Osteoblast (primary cell): ENCODE measurements around the gene MCRS1. TPM values are rescaled to one million over a fixed set of nuclear protein-coding genes. Genes with fewer than 3 reads are reported as not detected.

ENCODE experiments used
- DNase-seq: peaks from one replicate; pipeline ENCODE4 v3.0.0; 2011; ENCODE audit warnings: low spot score, mixed read lengths; ENCODE audit not compliant: insufficient read length; ENCODE audit errors: missing footprints
- H2AFZ ChIP-seq: 2 replicates; pipeline ENCODE4 v1.6.0; 2011; ENCODE audit warnings: mild to moderate bottlenecking, low read length
- H3K27ac ChIP-seq: 2 replicates; pipeline ENCODE4 v1.5.1; 2011; ENCODE audit warnings: mild to moderate bottlenecking, low read depth, low read length, moderate library complexity
- H3K27me3 ChIP-seq: 2 replicates; pipeline ENCODE4 v1.6.0; 2012; ENCODE audit warnings: mild to moderate bottlenecking, control low read depth, inconsistent platforms, low read length, moderate library complexity; ENCODE audit not compliant: insufficient read depth
- H3K36me3 ChIP-seq: 2 replicates; pipeline ENCODE4 v1.5.1; 2011; ENCODE audit warnings: mild to moderate bottlenecking, low read length, control low read depth, moderate library complexity; ENCODE audit not compliant: insufficient read depth
- H3K4me1 ChIP-seq: 2 replicates; pipeline ENCODE4 v1.5.1; 2011; ENCODE audit warnings: mild to moderate bottlenecking, low read length, control low read depth, moderate library complexity; ENCODE audit not compliant: insufficient read depth
- H3K4me2 ChIP-seq: 2 replicates; pipeline ENCODE4 v1.6.0; 2011; ENCODE audit warnings: mild to moderate bottlenecking, low read length; ENCODE audit not compliant: insufficient read depth
- H3K4me3 ChIP-seq: fragments of 200-600 bp; sonication (generic); 3 replicates; pipeline ENCODE4 v1.5.1; 2012; ENCODE audit warnings: mild to moderate bottlenecking, low read length, inconsistent platforms; ENCODE audit not compliant: insufficient read depth
- H3K79me2 ChIP-seq: 2 replicates; pipeline ENCODE4 v1.6.0; 2012; ENCODE audit warnings: mild to moderate bottlenecking, low read length, control low read depth, inconsistent platforms; ENCODE audit not compliant: insufficient read depth
- H3K9me3 ChIP-seq: 2 replicates; pipeline ENCODE4 v1.5.1; 2011; ENCODE audit warnings: low read depth, low read length, control low read depth
- H4K20me1 ChIP-seq: 2 replicates; pipeline ENCODE4 v1.6.0; 2012; ENCODE audit warnings: mild to moderate bottlenecking, low read length, control low read depth; ENCODE audit not compliant: insufficient read depth
- CTCF ChIP-seq: IDR thresholded peaks from 2 replicates; pipeline ENCODE4 v1.5.1; 2011; ENCODE audit warnings: mild to moderate bottlenecking, low read depth, low read length, moderate library complexity; ENCODE audit errors: extremely low read depth
- total RNA-seq: library from RNA; depleted of rRNA; stranded (reverse); fragments of >200 nt; gene quantifications from 2 replicates; pipeline ENCODE4 v1.2.3, GENCODE V29; 2012

MCRS1 gene
- total RNA-seq, 1 donor = 56.5 TPM

GRCh38 chr12:49521389-49521788, 46.6 kb downstream of the MCRS1 start:
- H3K4me2 ChIP-seq = no peak overlapping the region
- H3K9me3 ChIP-seq = no peaks in the 10 kb centered on the region
- TF ChIP-seq CTCF = no peak
- H2AFZ ChIP-seq = no peak overlapping the region
- no peak for DNase-seq
- no peak overlapping the region for H3K27ac ChIP-seq
- H3K27me3 ChIP-seq = no peaks in the 10 kb centered on the region
- no peak overlapping the region for H3K4me3 ChIP-seq
- H3K79me2 ChIP-seq = no peaks in the 10 kb centered on the region
- H3K4me1 ChIP-seq = peaks cover 10% of the 10 kb centered on the region
- no peaks in the 10 kb centered on the region for H4K20me1 ChIP-seq
- H3K36me3 ChIP-seq = peaks cover 29% of the 10 kb centered on the region

GRCh38 chr12:49519574-49519936, 48.4 kb downstream of the MCRS1 start:
- Histone ChIP-seq H3K27me3 (no peaks in the 10 kb centered on the region), H3K27ac (no peak overlapping the region), H3K4me1 (peaks cover 16% of the 10 kb centered on the region), H4K20me1 (no peaks in the 10 kb centered on the region), H3K4me3 (no peak overlapping the region), H3K36me3 (peaks cover 11% of the 10 kb centered on the region), H3K4me2 (no peak overlapping the region), H2AFZ (no peak overlapping the region), H3K79me2 (no peaks in the 10 kb centered on the region), H3K9me3 (no peaks in the 10 kb centered on the region)
- DNase-seq = no peak
- no peak for TF ChIP-seq CTCF

- Histone ChIP-seq H3K27ac (no peak overlapping the region), H3K4me1 (peaks cover 16% of the 10 kb centered on the region), H3K4me2 (no peak overlapping the region), H4K20me1 (no peaks in the 10 kb centered on the region), H3K27me3 (no peaks in the 10 kb centered on the region), H3K9me3 (no peaks in the 10 kb centered on the region), H3K79me2 (no peaks in the 10 kb centered on the region), H3K4me3 (no peak overlapping the region), H3K36me3 (peaks cover 10% of the 10 kb centered on the region), H2AFZ (no peak overlapping the region)
- peak; percentile 72 for DNase-seq
- TF ChIP-seq CTCF = no peak
Observed at GRCh38 chr12:49518914-49519573, 48.9 kb downstream of the MCRS1 start.

GRCh38 chr12:49515266-49515665, 52.7 kb downstream of the MCRS1 start:
- peaks cover 16% of the 10 kb centered on the region for H3K4me1 ChIP-seq

More at GRCh38 chr12:49515266-49515665, 52.7 kb downstream of the MCRS1 start:
- peak; percentile 62 for DNase-seq
- no peaks in the 10 kb centered on the region for H3K79me2 ChIP-seq
- H2AFZ ChIP-seq = no peak overlapping the region
- no peaks in the 10 kb centered on the region for H3K27me3 ChIP-seq
- H4K20me1 ChIP-seq = no peaks in the 10 kb centered on the region
- H3K27ac ChIP-seq = no peak overlapping the region
- H3K36me3 ChIP-seq = no peaks in the 10 kb centered on the region
- TF ChIP-seq CTCF = no peak
- H3K9me3 ChIP-seq = no peaks in the 10 kb centered on the region
- peak overlapping the region; percentile 25 for H3K4me2 ChIP-seq
- no peak overlapping the region for H3K4me3 ChIP-seq
